Endothelial cell of hepatic sinusoid (primary cell): ENCODE measurements around the gene DIP2A.

ENCODE experiments used
- in situ Hi-C: cut with HindIII; loops from 2 replicates; pipeline ENCODE4 v1.10.0; 2017; ENCODE audit warnings: low sequenced_read_pairs

DIP2A gene

GRCh38 chr21:46458315-46459023 lies at the start of gene DIP2A:
Gene DIP2A, plus strand, starts transcription at chr21:46458891. Its CDS starts 241 bp downstream, at chr21:46459132.
- in situ Hi-C loops, result no loop called here

- in situ Hi-C loops, result no loop called here
Measured at GRCh38 chr21:46409641-46410406, 48.9 kb upstream of the DIP2A start.

GRCh38 chr21:46410516-46410915 lies 48.2 kb upstream of the DIP2A start:
- in situ Hi-C loops, result no loop called here

- in situ Hi-C loops, result no loop called here
Measured at GRCh38 chr21:46411236-46411635, 47.5 kb upstream of the DIP2A start.

GRCh38 chr21:46411691-46412090 lies 47.0 kb upstream of the DIP2A start:
- in situ Hi-C loops, result no loop called here

- in situ Hi-C loops, result no loop called here
Measured at GRCh38 chr21:46412521-46413364, 45.9 kb upstream of the DIP2A start.

GRCh38 chr21:46413365-46413696 lies 45.4 kb upstream of the DIP2A start:
- in situ Hi-C loops, result no loop called here

- in situ Hi-C loops, result loop anchor here (5.0 kb wide), 1 partner anchor 67 kb away; no protein-coding TSS in a partner anchor
Measured at GRCh38 chr21:46414965-46415275, 43.8 kb upstream of the DIP2A start.

- in situ Hi-C loops, result loop anchor here (5.0 kb wide), 1 partner anchor 66 kb away; no protein-coding TSS in a partner anchor
Measured at GRCh38 chr21:46416551-46416950, 42.1 kb upstream of the DIP2A start.

- in situ Hi-C loops, result loop anchor here (5.0 kb wide), 1 partner anchor 64 kb away; no protein-coding TSS in a partner anchor
Measured at GRCh38 chr21:46418265-46418946, 40.3 kb upstream of the DIP2A start.

GRCh38 chr21:46420241-46421190 lies 38.2 kb upstream of the DIP2A start:
- in situ Hi-C loops, result no loop called here

- in situ Hi-C loops, result no loop called here
Measured at GRCh38 chr21:46421191-46421750, 37.4 kb upstream of the DIP2A start.

GRCh38 chr21:46421756-46422555 lies 36.7 kb upstream of the DIP2A start:
- in situ Hi-C loops, result no loop called here

- in situ Hi-C loops, result no loop called here
Measured at GRCh38 chr21:46422636-46423241, 36.0 kb upstream of the DIP2A start.

- in situ Hi-C loops, result no loop called here
Measured at GRCh38 chr21:46423546-46424038, 35.1 kb upstream of the DIP2A start.

- in situ Hi-C loops, result no loop called here
Measured at GRCh38 chr21:46424039-46424591, 34.6 kb upstream of the DIP2A start.

GRCh38 chr21:46424621-46425020 lies 34.1 kb upstream of the DIP2A start:
- in situ Hi-C loops, result loop anchor here (5.0 kb wide), 1 partner anchor 72 kb away; no protein-coding TSS in a partner anchor

- in situ Hi-C loops, result loop anchor here (5.0 kb wide), 1 partner anchor 73 kb away; no protein-coding TSS in a partner anchor
Measured at GRCh38 chr21:46425041-46425440, 33.6 kb upstream of the DIP2A start.
